Prostate gland (tissue), 2 donors: ENCODE results near the gene SLC4A3.

ENCODE experiments used
- CTCF ChIP-seq, 4 experiments: fragments of 200-600 bp in 2 of 4; fragments of 450-650 bp in 2 of 4; sonication (generic) in 2 of 4; IDR thresholded peaks; 1 replicate in 3 of 4; 2 replicates in 1 of 4; pipeline ENCODE4 v1.5.1; 2016 to 2019; ENCODE audit warnings: antibody characterized with exemption in 4 of 4, mild to moderate bottlenecking in 2 of 4, moderate library complexity in 2 of 4
- POLR2A ChIP-seq: fragments of 450-650 bp; IDR thresholded peaks from one replicate; pipeline ENCODE4 v1.6.1; 2016; ENCODE audit warnings: antibody characterized with exemption, mild to moderate bottlenecking

GRCh38 chr2:219634171-219634940 is 6.9 kb downstream of the SLC4A3 start:
- TF ChIP-seq POLR2A (no peak), CTCF (IDR thresholded peaks at IDR 0.05) (no peak)
